CMK (cell line): ENCODE measurements around the gene NCK2.

ENCODE experiments used
- DNase-seq: peaks from one replicate; pipeline ENCODE4 v3.0.0-alpha.2; 2010; ENCODE audit warnings: low read depth

NCK2 gene

GRCh38 chr2:105814291-105814940 is 69.7 kb downstream of the NCK2 start:
- DNase-seq, result no peak

DNA sequence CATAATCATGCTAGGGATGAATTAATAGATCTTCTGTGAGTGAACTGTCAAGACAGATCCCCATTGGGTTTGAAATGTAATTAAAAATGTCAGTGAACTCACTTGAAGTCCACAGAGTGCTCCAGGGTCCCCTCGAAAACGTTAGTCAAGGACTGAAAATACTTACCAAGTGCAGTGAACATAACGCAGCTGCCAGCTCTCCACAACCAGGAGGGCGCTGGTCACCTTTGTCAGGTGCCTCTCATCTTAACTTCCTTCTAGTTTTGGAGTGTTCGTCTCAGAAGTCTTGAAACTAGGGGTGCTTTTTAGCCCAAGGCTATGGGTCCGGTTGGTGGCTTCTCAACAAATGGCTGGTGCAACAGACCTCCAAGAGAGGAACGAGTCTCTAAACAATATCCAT is 70.7 kb downstream of the NCK2 start:
- DNase-seq, result no peak

DNA sequence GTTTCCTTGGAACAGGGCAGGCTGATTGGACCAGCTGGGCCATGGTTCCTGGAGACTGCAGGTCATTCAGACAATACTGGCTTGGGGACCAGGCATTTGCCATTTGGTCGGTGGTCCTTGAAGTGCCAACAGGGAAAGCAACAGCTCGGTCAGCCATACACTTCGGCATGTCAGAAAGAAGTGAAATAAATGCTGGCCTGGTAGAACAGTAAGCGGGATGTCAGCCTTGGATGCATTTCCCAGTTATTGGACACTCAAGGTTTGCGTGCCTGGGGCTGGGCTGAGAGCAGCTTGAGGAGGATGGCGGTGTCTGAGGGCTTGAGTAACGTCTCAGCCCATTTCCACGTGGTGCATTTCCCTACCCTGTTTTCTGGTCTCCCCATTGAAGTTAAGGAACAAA is 75.4 kb downstream of the NCK2 start:
- no peak for DNase-seq

DNA sequence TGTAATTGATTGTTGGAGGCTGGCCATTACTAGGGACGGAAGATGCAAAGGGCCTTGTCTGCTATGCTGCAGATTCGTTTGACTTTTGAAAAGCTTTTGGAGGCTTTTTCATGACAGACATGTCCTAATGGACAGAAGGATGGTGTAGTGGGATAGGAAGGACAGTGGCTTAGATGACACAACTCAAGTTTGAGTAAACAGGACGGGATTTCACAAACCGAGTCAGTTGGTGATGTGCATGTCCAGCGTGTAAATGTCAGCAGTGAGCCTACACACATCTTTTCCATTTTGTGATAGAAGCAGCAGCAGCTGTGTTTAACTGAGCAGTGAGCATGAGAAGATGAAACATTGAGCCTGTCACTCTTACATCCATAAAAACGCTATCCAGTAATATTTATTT is 76.0 kb downstream of the NCK2 start:
- no peak for DNase-seq

- DNase-seq, result no peak
These were observed 76.9 kb downstream of the NCK2 start for GRCh38 chr2:105821428-105822125.

GRCh38 chr2:105822186-105822585 is 77.5 kb downstream of the NCK2 start:
- DNase-seq, result no peak

GRCh38 chr2:105824446-105824845 is 79.7 kb downstream of the NCK2 start:
- no peak for DNase-seq

- DNase-seq, result no peak
These were observed 82.8 kb downstream of the NCK2 start for GRCh38 chr2:105827351-105828096.

GRCh38 chr2:105828558-105828957 is 83.8 kb downstream of the NCK2 start:
- DNase-seq, result no peak

DNA sequence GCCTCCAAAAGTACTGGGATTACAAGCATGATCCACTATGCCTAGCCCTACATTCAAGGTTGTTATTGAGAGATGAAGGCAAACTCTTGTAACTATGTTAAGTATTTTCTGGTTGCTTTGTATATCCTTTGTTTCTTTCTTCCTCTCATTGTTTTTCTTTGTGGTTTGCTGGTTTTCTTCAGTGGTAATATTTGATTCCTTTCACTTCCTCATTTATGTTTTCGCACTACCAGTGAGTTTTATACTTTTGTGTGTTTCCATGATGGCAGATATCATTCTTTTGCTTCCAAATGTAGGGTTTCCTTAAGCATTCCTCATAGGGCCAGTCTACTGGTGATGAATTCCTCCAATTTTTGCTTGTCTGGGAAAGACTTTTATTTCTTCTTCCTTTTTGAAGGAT is 90.2 kb downstream of the NCK2 start:
- no peak for DNase-seq

DNA sequence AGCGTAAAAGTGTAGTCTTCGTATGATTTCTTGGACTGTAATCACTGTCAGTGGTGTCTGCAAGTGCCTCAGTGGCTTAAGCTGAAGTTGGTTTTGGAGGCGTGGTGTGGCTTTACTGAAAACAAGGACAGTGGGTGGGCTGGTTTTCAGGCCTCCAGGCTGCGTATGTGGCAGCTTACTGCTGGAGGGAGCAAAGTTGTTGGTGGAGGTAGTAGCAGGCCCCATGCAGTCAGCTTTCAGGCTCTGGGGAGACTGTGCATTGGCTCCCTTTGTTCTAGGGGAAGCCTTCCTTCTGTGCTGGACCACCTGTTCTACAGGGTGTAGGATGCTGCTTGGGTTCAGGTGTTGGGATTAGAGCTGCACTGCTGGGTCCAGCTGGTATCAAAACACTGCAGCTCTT is 91.6 kb downstream of the NCK2 start:
- no peak for DNase-seq

- no peak for DNase-seq
These were observed 92.4 kb downstream of the NCK2 start for GRCh38 chr2:105836840-105837692.

DNA sequence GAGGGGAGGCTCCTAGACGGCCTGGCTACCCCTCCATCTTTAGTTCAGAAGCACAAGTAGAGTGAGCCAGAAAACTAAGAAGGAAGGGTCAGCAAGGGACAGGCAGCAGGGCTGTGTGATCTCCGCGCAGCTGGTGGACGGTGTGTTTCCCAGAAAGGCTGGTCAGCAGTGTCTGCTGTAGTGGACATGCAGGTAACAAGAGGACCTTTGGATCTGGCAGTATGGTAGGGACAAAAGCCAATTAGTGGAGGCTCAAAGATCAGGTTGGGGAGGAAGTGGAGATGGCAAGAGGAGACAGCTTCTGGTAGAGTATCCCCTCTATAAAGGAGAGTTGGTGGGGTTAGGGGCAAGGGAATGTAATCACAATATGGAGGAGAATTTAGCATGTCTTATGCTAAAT is 95.1 kb downstream of the NCK2 start:
- DNase-seq, result no peak

DNA sequence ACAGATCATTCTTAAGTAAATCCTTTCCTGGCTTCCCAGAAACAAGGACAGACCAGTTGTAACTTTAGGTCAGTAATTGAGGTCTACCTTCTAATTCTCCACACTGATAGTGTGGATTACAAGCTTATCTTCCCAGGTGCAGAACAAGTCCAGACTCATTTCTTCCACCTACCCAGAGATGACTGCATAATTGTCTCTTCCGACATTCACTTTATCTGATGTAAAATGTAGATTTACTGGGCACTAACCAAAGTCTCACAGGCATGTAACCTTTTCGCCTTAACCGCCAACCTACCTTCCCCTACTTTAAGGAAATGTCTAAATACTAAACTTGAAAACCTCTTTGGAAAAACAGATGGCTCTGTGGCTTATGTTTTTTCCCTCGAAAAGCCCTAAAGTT is 96.2 kb downstream of the NCK2 start:
- DNase-seq, result no peak

DNA sequence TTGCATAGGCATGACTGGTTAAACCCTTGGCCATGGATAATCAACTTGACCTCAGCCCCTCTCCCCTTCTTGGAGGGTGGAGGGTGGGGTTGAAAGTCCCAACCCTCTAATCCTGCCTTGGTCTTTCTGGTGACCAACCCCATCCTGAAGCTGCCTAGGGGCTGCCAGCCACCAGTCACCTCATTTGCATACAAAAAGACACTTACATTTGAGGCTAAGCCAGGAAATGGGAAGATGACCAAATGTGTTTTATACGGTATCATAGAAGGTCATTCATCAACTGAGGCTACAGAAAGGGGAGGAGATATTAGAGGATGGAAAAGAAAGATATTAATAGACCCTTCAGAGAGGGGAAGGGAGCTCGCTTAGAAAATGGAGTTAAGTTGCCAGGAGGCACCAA is 96.8 kb downstream of the NCK2 start:
- DNase-seq, result no peak

- no peak for DNase-seq
These were observed 97.8 kb downstream of the NCK2 start for GRCh38 chr2:105842555-105842954.

DNA sequence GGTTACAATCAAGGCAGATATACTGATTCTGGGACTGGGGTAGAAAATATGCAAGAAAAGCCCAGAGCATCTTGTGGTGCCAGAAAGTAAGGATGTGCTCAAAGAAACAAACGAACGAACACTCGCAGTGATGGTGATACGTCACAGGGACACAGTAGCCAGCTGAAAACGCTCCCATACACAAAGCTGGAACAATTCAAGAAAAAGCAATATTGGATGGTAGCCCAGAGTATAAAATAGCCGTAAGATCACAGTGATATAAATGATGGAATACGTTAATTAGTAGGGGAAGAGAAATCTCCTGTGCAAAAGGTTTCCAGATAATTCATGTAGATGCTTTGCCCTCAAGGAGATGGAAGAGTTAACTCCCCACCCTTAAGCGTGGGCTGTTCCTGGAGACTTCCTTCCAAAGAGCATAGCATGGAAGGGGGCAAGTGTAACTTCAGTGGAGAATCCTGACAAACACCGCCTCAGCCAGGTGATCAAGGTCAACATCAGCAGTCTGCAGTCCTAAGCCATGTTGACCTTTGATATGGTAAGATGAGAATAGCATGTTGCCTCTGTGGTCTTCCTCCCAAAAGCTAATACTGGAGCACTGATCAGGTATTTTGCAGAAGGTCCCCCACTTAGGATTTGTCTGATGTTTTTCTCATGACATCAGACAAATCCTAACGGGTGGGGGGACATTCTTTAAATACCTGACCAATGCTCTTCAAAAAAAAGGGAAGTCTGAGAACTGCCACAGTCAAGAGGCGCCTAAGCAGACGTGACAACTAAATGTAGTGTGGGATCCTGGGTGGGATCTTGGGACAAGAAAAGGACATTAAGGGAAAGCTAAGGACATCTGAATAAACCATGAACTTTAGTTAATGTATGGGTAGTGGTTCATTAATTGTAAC is 99.0 kb downstream of the NCK2 start:
- DNase-seq, result no peak

DNA sequence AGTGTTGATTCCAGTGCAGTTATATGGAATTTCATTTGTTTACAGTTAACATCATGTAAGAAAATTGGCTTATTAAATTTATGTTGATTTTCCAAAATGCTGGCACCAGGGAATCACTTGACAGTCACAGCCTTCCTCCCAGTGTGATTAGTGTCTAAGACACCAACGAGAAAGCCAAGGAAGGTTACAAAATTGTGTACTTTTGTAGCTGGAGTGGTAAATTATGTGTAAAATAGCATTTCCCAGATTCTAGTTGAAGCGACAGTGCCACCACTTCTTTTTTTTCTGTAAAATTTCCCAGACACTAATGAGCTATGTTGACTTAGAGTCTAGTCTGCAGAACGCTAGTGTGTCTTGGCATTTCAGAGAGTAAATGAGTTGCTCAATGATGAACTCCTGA is 101.3 kb downstream of the NCK2 start:
- DNase-seq, result no peak

- no peak for DNase-seq
These were observed 102.3 kb downstream of the NCK2 start for GRCh38 chr2:105847056-105847455.

- no peak for DNase-seq
These were observed 103.7 kb downstream of the NCK2 start for GRCh38 chr2:105848367-105848766.

DNA sequence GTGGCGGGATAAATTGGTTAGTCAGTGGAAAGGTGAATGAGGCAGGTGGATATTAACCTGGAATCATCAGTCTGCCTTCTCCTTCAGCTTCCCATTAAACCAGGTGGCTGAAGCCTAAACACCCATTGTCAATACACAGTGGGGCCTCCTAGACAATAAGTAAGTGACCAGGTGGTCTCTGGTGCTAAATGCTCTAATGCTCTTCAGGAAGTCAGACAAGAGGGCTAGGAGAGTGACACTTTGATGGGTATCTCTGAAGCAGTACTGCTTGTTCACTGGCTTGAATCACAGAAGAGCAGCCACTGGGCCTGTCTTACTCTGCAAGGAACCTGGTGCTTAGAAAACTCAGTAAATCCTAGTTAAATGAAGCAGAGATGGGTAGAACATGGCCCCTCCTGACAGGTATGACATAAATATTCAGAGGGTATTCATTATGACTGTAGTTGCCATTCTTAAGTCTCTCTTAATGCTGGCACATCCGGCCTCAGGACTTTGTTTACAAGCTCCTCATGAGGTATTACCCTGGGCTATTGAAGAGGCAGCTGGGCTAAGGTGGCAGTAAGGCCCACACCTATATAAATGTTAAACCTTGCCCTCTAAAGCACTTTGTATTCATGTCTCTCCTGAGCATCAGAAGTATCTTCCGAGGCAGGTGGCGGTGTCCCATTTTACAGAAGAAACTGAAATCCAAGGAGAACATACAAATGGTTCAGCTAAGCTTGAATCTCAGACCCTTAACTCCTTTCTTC is 104.9 kb downstream of the NCK2 start:
- no peak for DNase-seq
